Epithelial cell of esophagus (primary cell): ENCODE results near the gene RASEF.
A peak's percentile ranks its signal among the peaks of the same experiment; 100 is the strongest.

Source experiments
- DNase-seq: peaks from one replicate; pipeline ENCODE4 v3.0.0; 2010; ENCODE audit warnings: low read depth
- H3K4me3 ChIP-seq: 2 replicates; pipeline ENCODE4 v1.5.1; 2011; ENCODE audit warnings: mild to moderate bottlenecking, low read length, control low read depth
- TF ChIP-seq, protein P1 (sequence below): IDR thresholded peaks from 2 replicates; pipeline ENCODE4 v1.5.1; 2011; ENCODE audit warnings: low read depth, mild to moderate bottlenecking, low read length, control low read depth, inconsistent platforms; ENCODE audit not compliant: insufficient read depth; ENCODE audit errors: missing control alignments

Gene RASEF

DNA sequence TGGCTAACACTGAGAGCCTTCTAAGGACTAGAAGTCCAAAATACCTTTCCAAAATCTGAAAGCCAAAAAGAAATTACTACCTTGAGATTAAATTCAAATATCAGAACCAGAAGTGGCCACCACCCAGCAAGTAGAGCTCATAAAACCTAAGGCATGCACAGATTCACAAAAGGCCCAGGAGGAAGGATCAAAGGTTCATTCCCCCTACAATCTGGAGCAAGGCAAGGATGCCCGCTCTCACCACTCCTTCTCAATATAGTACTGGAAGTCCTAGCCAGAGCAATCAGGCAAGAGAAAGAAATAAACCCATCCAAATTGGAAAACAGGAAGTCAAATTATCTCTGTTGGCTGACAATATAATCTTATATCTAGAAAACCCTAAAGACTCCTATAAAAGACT, 6.0 kb downstream of the RASEF start:
- TF ChIP-seq, protein P1, sequence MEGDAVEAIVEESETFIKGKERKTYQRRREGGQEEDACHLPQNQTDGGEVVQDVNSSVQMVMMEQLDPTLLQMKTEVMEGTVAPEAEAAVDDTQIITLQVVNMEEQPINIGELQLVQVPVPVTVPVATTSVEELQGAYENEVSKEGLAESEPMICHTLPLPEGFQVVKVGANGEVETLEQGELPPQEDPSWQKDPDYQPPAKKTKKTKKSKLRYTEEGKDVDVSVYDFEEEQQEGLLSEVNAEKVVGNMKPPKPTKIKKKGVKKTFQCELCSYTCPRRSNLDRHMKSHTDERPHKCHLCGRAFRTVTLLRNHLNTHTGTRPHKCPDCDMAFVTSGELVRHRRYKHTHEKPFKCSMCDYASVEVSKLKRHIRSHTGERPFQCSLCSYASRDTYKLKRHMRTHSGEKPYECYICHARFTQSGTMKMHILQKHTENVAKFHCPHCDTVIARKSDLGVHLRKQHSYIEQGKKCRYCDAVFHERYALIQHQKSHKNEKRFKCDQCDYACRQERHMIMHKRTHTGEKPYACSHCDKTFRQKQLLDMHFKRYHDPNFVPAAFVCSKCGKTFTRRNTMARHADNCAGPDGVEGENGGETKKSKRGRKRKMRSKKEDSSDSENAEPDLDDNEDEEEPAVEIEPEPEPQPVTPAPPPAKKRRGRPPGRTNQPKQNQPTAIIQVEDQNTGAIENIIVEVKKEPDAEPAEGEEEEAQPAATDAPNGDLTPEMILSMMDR, result no peak
- H3K4me3 ChIP-seq, result no peak overlapping the region
- DNase-seq, result no peak

DNA sequence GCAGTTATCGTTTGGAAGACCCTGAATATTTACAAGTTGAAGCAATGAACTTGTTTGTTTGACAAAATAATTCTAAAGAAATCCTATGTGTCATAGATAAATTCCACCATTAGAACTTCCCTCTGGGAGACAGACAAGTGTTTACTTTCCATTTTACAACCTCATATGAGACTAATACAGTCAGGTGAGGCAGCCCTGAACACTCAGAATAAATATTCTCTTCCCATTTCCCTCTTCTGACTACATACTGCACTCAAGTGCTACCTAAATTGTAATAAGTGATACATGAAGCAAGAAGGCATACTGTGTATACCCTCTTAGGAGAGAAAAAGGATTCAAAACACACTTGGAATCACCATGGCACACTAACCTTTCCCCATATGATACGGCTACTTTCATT, 6.8 kb downstream of the RASEF start:
- no peak overlapping the region for H3K4me3 ChIP-seq
- TF ChIP-seq, protein P1, result no peak
- DNase-seq, result no peak

DNA sequence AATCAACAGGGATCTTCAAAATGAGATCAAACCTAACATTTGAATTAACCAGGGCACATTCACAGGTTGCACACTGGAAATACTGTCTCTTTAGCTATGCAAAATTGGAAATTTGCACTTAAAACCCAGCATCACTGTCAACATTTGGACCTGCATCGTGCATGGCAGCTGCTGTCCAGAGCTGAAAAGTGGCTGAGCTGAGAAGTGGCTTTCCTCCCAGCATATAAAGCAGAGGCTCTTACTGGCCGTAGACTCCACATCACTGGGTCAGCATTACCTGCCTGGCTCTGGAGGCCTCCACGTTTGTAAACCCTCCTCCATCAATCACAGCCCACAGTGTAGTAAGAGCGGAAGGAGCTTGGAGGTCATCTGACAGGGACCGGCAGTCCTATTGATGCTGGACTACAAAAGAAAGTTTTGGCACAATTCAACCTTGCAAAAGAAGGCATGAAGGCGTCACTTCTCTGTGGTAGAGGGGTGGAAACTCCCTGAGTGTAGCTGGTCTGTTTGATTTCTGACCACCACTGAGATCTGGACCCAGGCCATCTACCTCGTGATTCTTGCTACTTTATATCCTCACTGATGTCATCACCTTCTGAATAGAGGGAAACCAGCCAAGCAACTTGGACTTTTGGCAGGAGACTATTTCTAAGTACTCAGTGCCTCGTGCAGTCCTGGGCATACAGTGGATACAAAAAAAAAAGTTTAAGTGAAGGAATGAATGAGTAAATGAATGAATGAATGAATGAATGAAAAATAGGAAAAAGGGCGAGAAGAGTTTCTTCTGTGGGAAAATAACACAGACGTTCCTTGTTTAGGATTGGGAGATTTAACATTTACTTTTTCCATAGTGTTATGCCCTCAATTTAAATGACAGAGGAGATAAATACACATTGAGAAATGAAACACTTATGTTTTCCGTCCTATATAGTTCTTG, 14.8 kb downstream of the RASEF start:
- no peak overlapping the region for H3K4me3 ChIP-seq
- TF ChIP-seq, protein P1, result no peak
- DNase-seq, result peak; percentile 52

DNA sequence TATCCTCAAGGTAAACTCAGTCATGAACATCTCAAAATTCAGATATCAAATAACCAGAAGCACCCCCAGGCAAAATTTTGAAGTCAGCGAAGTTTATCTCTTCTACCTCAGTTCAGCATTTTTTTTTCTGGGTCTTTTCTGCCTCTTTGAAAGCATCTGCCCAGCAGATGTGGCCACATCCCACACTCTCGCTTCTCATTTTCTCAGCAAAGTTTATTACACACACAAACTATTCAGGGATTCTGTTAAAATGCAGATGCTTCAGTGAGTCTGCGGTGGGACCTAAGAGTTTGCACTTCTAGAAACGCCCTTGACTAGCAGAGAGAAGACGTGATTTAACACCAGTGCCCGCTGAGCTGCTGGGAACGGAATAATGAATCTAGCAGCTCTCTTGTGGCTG, 19.3 kb downstream of the RASEF start:
- DNase-seq, result no peak
- TF ChIP-seq, protein P1, result no peak
- no peak overlapping the region for H3K4me3 ChIP-seq

DNA sequence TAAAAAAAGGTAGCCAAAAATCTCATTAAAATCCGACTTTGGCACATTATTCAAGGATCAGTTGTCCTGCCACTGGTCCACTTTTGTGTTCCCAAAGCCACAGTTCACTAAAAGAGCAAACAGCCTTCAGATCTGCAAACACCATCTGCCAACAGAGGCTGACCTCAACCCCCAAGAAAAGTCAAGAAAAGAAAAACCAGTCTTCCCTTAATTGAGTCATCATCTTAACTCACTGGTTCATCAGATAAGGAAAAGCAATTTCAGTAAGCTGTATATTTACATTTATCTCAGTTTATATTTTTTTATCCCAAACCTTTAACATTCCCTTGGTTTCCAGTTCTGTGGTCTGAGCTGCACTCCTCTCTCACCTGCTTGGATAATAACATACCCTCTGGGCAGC, 21.2 kb downstream of the RASEF start:
- TF ChIP-seq, protein P1, result no peak
- DNase-seq, result peak; percentile 42
- no peak overlapping the region for H3K4me3 ChIP-seq

DNA sequence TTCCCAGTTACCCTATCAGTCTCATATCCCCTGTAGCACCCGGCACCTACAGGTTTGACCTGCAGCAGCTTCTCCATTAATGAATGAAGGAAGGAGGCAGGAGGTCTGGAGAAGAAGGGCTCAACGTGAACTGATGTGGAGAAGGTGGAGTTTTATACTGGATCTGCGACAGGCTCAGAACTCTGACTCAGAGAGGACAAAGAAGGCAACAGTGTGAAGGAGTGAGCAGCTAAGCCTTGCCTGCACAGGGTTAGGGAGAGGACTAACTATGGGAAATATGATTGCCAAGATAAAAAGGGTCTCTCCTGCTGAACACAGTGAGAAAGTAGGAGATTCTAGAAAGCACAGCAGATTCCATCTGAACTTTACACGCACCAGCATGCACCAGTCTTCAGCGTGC, 23.6 kb downstream of the RASEF start:
- TF ChIP-seq, protein P1, result no peak
- no peak for DNase-seq

DNA sequence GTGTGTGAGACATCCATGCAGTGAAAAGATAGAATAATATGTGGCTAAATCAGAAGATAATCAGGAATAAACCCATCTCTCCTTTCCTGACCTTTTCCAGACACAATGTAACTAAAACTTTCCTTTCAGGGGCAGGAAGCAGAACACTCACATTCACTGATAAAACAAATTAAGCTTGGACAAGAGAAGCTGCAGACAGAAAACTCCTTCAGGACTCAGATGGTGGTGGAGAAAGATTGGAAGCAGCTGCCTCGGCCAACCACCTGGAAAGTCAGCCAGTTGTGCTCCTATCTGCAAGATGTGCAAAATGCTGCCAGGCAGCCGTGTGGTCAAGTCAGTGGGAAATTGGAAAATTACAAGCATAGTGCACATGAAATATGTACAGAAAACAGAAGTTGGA, 26.9 kb downstream of the RASEF start:
- TF ChIP-seq, protein P1, result no peak
- H3K4me3 ChIP-seq, result no peak overlapping the region
- DNase-seq, result no peak

More for the DNA sequence above, 23.6 kb downstream of the RASEF start:
- no peak overlapping the region for H3K4me3 ChIP-seq
